VCaP (cell line): ENCODE measurements around the gene CLDN19.
"Not testable (repeated sequence)": the region's sequence is repeated elsewhere in the genome, so short reads cannot be mapped to it uniquely, and the experiment has no call there.

Experiments used
- H3K27ac ChIP-seq: fragments of 450-650 bp; 2 replicates; pipeline ENCODE4 v1.5.1; 2017
- TF ChIP-seq, protein P1 (sequence below): fragments of 450-650 bp; conservative IDR thresholded peaks from 2 replicates; pipeline ENCODE4 v1.5.1; 2017; ENCODE audit warnings: mild to moderate bottlenecking, moderate library complexity

The CLDN19 gene

DNA sequence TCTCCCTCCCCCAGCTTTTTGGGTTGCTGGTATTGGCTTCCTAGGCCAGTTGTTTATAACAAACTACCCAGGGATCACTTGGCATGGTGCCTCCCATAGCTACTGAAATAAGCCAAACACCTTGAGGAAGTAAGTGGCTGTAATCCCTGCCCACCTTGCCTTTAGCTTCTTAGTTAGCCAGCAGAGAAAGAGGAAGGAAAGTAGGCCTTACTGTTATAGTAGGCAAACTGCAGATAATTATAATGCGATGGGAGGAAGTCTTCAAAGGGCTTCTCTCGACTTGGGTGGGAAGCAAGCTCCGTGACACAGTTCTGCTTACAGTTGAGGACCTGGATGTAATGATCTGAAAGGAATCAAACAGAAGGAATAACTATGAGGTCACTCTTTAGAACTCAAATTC, 18.6 kb upstream of the CLDN19 start:
- TF ChIP-seq, protein P1, sequence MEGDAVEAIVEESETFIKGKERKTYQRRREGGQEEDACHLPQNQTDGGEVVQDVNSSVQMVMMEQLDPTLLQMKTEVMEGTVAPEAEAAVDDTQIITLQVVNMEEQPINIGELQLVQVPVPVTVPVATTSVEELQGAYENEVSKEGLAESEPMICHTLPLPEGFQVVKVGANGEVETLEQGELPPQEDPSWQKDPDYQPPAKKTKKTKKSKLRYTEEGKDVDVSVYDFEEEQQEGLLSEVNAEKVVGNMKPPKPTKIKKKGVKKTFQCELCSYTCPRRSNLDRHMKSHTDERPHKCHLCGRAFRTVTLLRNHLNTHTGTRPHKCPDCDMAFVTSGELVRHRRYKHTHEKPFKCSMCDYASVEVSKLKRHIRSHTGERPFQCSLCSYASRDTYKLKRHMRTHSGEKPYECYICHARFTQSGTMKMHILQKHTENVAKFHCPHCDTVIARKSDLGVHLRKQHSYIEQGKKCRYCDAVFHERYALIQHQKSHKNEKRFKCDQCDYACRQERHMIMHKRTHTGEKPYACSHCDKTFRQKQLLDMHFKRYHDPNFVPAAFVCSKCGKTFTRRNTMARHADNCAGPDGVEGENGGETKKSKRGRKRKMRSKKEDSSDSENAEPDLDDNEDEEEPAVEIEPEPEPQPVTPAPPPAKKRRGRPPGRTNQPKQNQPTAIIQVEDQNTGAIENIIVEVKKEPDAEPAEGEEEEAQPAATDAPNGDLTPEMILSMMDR = no peak
- H3K27ac ChIP-seq = no peak overlapping the region

DNA sequence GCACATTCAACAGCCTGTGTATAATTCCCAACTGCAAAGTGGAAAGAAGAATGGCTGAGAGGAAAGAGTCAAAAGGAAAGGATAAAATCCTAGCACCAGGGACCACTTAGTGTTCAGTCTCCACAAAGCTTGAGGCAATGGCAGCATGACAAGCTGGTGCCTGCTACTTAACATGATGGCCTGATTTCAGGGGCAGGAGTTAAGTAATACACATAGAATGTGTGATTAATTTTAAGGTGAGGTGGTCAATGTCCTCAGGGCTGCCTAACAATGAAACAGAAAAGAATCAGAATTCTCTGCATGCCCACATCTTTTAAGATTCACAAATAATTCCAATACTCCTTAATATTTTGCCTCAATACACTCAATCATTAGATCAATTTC, 17.8 kb upstream of the CLDN19 start:
- H3K27ac ChIP-seq = no peak overlapping the region
- TF ChIP-seq, protein P1 = no peak

DNA sequence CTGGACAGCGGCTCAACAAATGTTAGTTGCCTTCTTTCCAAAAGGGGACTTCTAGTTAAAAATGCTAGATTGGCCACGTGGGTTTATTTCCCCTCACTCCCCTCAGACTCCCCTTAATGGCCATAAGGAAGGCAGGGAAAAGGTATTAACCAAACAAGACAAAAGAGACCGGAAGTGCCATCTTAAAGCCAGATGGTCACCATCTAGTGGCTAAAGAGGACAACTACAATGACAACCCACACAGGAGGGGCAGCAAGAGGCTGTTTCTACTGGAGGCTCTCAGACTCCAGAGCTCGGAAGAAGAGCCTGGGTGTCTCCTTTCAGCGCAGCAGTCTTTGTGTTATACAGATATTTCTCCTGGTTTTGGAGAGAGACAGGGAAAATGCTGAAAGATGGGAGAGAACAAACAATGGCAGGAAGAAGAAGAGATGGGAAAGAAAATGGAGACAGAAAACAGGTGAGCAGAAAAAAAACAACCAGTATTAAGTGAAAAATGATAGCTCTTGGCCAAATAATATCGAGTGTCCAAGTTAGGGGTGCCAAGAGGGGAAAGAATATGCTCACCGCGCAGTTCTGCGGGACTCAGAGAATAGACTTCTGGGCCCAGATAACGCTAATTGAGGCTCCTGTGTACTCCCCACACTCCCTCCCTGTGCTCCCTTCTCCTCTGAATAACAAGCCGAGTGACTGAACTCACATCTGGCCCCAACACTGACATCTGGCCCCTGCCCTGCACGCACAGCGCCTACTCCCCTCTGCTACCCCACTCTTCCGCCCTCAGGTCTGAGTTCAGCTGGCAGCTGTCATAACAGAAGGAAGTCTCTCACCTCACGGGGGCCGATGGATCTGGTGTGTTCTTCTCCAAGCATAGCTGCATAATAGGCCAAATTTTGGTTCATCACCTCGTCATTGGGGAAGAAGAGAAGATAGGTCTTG, 17.2 kb upstream of the CLDN19 start:
- TF ChIP-seq, protein P1 = peak; percentile 83
- no peak overlapping the region for H3K27ac ChIP-seq

DNA sequence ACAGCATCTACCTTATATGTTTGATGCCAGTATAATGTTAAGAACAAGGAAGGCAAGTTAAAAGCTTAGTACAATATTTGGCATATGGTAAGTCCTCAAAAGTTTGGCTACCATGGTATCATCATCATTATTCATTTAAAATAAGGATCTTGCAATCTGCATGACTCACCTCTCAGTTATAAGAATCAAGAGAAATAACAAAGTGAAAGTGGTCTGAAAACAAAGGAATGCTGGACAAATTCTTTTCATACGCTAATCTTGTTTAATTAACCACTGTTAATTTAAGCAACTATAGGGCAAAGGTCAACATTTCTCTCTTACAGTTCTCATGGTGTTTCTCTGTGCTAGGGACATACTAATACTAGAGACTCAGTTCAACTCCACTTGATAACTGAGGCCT, 13.0 kb upstream of the CLDN19 start:
- TF ChIP-seq, protein P1 = no peak
- H3K27ac ChIP-seq = no peak overlapping the region

DNA sequence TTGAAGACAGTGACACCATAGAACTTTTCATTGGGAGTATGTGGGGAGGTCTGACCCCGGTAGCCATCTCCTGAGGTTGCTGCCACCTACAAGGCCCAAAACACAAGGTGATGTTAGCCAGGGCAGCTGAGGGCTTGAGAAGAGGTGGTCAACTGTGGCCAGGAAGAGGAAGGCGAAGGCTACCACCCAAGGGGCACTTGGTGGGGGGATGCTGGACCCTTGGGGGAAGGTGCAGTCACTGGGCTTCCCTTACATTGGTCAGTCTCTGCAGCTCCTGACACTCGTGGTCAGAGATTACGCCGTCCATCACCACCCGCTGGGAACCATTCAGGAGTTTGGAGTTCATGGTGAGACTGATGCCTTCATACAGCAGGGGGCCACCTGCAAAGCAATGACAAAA, 12.2 kb upstream of the CLDN19 start:
- H3K27ac ChIP-seq = no peak overlapping the region
- TF ChIP-seq, protein P1 = no peak

DNA sequence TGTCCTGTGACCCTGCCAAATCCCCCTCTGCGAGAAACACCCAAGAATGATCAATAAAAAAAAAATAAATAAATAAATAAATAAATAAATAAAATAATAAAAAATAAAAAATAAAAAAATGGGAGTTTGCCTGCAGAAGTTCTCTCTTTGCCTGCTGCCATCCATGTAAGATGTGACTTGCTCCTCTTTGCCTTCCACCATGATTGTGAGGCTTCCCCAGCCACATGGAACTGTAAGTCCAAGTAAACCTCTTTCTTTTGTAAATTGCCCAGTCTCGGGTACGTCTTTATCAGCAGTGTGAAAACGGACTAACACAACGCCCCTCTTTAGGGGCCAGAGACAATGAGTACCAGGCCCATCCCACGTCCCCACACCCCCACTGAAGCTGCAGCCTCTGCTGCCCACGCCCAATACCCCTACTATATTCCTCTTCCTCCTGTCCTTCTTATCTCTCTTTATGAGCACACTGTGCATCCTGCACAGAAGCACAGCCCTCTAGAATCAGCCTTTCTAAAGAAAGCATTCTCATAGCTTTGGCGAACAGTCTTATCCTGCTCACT, 11.6 kb upstream of the CLDN19 start:
- H3K27ac ChIP-seq = not testable (repeated sequence)

DNA sequence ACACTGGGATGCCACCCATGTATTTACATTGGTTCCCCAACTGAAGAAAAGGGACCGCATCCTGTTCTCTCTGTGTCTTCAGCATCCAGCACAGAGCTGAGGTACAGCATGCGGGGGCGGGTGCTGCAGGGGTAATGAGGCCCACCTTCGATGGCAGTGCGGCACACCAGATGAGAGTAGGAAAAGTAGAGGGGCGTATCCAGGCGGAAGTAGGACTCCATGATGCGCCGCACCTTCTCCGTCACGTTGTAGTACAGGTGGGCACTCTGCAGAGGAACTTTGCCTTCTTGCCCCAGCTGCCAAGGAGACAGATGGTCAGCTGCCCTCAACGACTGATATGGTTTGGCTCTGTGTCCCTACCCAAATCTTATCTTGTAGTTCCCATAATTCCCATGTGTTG, 10.0 kb upstream of the CLDN19 start:
- TF ChIP-seq, protein P1 = no peak
- H3K27ac ChIP-seq = no peak overlapping the region
